ENCODE results near the gene AQP12B.

- no peak for TF ChIP-seq EZH2phosphoT487 (IDR thresholded peaks at IDR 0.05; ENCODE audit: insufficient read depth, low read depth)
- TF ChIP-seq EZH2 (IDR thresholded peaks at IDR 0.05; ENCODE audit: insufficient read depth, poor library complexity, severe bottlenecking): no peak
Measured at GRCh38 chr2:240724431-240724830, 41.7 kb upstream of the AQP12B start.

Data from GM23248 (cell line).